IPS DF 4.7 (cell line): ENCODE measurements around the gene SDK1.

Experiments
- DNase-seq: peaks from one replicate; pipeline ENCODE4 v3.0.0-alpha.2; 2013; ENCODE audit warnings: low spot score; ENCODE audit errors: extremely low read depth

SDK1 gene

GRCh38 chr7:4190010-4190981 lies 889.2 kb downstream of the SDK1 start:
- DNase-seq, result no peak

GRCh38 chr7:4191046-4191445 lies 890.0 kb downstream of the SDK1 start:
- no peak for DNase-seq

DNA sequence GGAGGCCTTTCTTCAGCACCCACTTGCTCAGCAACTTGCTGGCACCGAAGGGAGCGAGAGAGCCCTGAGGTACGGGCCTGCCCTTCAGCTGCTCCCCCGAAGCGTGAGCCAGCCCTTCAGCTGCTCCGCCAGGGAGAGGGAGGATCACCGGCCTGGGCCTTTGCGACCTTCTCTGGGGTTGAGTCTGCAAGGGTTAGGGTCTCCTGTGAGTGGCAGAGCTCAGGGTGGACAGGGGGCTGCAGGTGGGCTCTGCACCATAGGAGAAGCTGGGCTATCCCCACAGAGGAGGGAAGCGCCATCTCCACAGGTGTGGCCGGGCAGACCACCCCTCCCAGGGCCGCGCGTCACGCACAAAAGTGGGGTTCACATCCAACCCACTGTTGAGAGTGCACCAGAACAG lies 890.5 kb downstream of the SDK1 start:
- no peak for DNase-seq

GRCh38 chr7:4195660-4196059 lies 894.6 kb downstream of the SDK1 start:
- DNase-seq, result no peak

- no peak for DNase-seq
These were observed 895.2 kb downstream of the SDK1 start for GRCh38 chr7:4196121-4196819.

DNA sequence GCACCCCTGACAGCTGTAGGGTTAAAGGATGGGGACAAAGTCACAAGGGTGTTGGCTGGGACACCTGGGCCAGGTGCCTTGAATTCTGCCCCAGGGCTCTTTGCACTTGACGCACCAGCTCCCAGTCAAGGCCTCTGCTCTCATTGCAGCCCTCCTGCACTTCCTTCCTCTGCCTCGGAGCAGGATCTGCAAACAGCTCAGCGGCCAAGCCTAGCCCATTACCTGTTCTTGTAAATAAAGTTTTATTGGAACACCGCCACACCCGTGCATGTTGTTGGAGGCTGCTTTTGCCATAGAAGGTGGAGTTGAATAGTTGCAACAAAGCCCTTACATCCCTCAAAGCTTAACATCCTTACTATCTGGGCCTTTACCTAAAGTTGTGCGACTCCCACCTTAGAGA lies 897.2 kb downstream of the SDK1 start:
- DNase-seq, result no peak

- DNase-seq, result no peak
These were observed 899.6 kb downstream of the SDK1 start for GRCh38 chr7:4200546-4201094.

DNA sequence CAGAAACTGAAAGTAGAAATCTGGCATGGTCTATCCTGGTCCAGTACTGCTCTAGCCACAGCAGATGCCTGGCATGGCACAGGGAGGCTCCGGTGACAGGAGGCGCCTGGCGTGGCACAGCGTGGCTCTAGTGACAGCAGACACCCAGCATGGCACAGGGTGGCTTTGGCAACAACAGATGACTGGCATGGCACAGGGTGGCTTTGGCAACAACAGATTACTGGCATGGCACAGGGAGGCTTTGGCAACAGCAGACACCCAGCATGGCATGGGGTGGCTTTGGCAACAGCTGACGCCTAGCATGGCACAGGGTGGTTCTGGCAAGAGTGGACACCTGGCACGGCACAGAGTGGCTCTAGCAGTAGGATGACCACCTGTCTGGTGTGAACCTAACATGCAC lies 900.5 kb downstream of the SDK1 start:
- DNase-seq, result no peak

- DNase-seq, result no peak
These were observed 901.2 kb downstream of the SDK1 start for GRCh38 chr7:4202154-4202736.

- DNase-seq, result no peak
These were observed 901.9 kb downstream of the SDK1 start for GRCh38 chr7:4202954-4203353.

DNA sequence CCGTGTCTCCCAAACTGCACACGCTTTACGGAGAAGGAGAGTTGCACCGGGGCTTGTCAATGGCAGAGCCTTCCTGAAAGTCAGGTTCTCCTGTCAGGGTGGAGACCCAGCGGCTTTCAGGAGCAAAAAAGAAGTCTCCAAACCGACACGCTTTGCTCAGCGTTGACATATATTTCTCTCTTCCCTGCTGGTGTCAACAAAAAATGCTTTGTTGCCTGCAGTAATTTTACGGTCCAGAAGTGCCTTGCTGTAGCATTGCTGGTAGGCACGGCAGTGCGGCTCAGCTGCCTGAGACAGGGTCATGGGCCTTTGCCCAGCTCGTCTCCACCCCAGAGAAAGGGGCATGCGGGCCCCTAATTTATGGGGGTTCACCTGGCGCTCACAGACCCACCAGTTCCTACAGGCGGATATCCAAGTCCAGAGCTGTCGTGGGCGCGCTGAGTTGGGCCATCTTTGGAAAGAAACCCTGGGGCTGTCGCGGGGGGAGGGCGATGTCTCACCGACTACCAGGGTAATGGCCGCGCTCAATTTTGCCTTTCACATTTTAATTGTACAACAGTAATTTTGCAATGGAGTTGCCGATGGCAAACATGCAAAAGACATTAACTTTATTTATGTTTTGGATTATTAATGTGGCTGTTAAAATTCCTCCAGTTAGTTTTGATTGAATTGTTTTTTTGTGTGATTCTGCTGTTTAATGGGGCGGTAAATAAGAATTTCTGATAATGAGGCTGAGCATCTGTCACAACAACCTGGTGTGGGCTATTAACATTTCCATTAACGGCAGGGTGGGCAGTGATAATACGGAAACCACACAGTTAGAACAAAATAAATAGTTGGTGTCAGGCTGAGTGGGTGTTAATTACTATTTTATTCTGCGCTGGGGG lies 902.8 kb downstream of the SDK1 start:
- no peak for DNase-seq

- DNase-seq, result no peak
These were observed 903.6 kb downstream of the SDK1 start for GRCh38 chr7:4204513-4205165.

DNA sequence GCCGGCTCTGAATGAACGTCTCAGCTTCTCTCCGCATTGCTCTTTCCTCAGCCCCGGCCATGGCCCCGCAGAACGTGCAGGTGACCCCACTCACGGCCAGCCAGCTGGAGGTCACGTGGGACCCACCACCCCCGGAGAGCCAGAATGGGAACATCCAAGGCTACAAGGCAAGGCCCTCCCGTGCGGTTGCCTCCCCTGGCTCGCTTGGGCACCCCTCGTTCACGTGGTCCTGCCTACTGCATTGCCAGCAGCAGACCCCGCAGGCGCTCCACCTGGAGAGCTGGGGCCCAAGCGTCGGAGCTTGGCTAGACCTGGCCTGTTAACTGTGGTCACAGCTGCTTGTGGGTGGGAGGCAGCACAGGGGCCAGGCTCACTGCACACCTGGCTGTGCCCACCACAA lies 904.8 kb downstream of the SDK1 start:
- DNase-seq, result no peak

DNA sequence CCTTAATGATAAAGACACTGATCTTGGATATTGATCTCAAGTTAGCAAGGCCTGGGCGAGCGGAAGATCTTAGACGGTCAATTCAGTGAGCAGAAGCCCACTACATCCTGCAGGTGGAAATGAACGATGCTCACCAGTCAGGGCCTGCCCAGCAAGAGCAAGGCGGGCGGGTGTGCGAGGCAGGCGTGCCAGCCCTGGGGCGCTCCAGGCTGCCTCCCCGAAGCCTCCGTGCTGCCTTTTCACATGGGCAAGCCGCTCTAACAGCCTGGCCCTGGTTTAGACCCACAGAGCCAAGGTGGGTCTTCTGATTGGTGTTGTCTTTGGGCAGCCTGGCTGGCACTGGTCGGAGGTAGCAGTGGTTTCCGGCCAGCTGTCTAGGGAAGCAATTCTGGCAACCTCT lies 906.0 kb downstream of the SDK1 start:
- no peak for DNase-seq

GRCh38 chr7:4208086-4208485 lies 907.0 kb downstream of the SDK1 start:
- no peak for DNase-seq

- DNase-seq, result no peak
These were observed 907.5 kb downstream of the SDK1 start for GRCh38 chr7:4208586-4208985.

DNA sequence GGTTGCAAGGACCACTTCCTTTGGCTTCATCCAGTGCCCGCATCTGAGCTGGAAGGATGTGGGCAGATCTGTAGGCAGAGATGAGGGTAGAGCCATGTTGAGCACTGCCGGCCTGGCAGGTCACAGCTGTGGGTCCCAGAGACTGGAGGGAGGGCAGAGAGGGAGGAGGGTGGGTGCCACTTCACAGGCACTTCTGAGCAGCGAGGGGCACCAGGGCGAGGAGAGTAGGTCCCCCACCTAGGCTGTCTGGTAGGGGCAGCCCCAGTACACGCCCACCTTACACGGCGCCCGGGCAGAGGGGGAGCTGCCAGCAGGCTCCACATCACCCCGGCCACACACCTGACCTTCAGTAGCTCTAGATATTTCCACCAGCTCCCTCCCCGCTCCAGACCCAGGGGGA lies 908.1 kb downstream of the SDK1 start:
- DNase-seq, result no peak

- DNase-seq, result no peak
These were observed 908.9 kb downstream of the SDK1 start for GRCh38 chr7:4209966-4210365.

- DNase-seq, result no peak
These were observed 909.8 kb downstream of the SDK1 start for GRCh38 chr7:4210821-4211220.

DNA sequence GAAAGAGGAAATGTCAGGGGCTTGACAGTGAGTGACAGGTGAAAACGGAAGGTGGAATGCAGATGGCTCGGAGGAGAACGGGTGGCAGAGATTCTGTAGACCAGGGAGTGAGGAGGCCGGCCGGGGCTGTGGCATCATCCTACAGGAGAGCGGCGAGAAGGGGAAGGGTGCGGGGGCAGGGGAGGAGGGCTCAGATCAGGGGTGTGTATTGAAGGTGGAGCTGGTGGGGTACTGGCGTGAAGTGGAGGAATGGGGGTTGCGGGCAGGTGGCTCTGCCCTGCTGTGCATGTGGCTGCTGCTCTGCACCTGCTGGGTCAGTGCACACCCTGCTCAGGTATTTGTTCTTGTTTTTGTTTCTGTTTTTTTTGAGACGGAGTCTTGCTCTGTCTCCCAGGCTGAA lies 910.2 kb downstream of the SDK1 start:
- DNase-seq, result no peak
